ENCODE data around the gene LRRTM2.
"Not testable (repeated sequence)": the region's sequence is repeated elsewhere in the genome, so short reads cannot be mapped to it uniquely, and the experiment has no call there.

The LRRTM2 gene

DNA sequence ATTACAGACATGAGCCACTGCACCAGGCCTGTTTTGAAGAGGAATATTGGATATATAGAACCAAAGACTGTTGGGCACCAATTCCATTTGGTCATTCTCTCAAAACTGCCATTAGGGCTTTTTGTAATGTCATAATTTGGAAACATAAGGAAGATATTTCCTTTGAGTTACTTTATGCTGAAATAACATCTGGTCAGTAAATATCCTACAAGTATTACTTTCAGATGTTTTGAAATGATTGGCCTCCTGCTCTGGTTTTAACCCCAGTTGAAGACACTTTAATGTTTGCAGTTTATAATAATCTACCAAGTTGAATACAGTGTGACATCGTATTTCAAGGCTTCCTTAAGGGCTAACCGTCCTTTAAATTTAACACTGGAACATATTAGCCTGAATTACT is 33.6 kb downstream of the LRRTM2 start:
- no peaks in the 10 kb centered on the region for H3K27me3 Mint-ChIP-seq
- no peak for ATAC-seq (replicated peaks)
- H3K4me3 Mint-ChIP-seq = no peak overlapping the region
- no peak overlapping the region for H3K27ac Mint-ChIP-seq
- H3K36me3 Mint-ChIP-seq = peaks cover 11 to 28% of the 10 kb centered on the region in 2 donors
- H3K4me1 Mint-ChIP-seq = peaks cover 13 to 20% of the 10 kb centered on the region in 2 donors
- H3K9me3 Mint-ChIP-seq = peaks cover 0 to 4% of the 10 kb centered on the region in 2 donors
- no peak for DNase-seq

DNA sequence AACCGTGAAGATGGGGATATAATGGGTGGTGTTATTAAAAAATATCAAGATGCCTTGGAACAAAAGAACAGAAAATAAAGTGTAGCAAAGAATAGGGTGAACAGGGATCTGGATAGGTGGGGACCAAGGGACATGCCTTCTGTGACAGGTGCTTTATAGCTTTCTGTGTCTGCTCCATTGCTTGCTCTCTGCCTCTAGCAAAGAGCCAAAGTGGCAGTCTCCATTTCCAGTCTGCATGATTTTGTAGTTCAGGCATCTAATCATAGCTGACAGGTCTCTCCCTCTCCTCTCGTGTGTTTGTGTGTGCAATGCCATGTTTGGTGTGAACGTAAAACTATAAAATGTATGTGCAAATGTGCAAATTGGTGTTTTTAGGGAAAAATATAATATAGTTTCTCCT is 35.0 kb downstream of the LRRTM2 start:
- Mint-ChIP-seq H3K4me1 (peaks cover 15 to 25% of the 10 kb centered on the region in 2 donors), H3K9me3 (peaks cover 0 to 4% of the 10 kb centered on the region in 2 donors), H3K27ac (no peak overlapping the region), H3K27me3 (no peaks in the 10 kb centered on the region), H3K4me3 (no peak overlapping the region), H3K36me3 (peaks cover 11 to 30% of the 10 kb centered on the region in 2 donors)
- DNase-seq (no peak), ATAC-seq (replicated peaks) (no peak)

DNA sequence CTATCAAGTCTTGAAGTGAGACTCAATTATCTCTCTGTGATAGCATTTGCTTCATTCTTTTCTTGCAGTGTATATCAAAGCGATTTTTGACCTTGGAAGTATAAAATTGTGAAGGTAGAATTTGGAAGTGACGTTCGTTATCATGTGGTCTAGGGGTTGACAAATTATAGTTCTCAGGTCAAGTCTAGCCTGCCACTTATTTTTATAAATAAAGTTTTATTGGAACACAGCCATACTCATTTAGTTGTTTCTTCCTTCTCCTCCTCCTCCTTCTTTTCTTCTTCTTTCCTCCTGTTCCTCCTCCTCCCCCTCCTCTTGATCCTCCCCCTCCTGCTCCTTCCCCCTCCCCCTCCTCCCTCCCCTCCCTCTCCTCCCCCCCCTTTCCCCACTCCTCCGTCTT is 38.0 kb downstream of the LRRTM2 start:
- no peak for DNase-seq
- no peaks in the 10 kb centered on the region for H3K27me3 Mint-ChIP-seq
- no peak overlapping the region for H3K4me3 Mint-ChIP-seq
- peaks cover 0 to 4% of the 10 kb centered on the region in 2 donors for H3K9me3 Mint-ChIP-seq
- H3K36me3 Mint-ChIP-seq = peaks cover 9 to 30% of the 10 kb centered on the region in 2 donors
- ATAC-seq (replicated peaks) = no peak
- H3K27ac Mint-ChIP-seq = no peak overlapping the region
- H3K4me1 Mint-ChIP-seq = peaks cover 16 to 22% of the 10 kb centered on the region in 2 donors

GRCh38 chr5:138834853-138835252 is 40.3 kb downstream of the LRRTM2 start:
- H3K27ac Mint-ChIP-seq = not testable (repeated sequence)

GRCh38 chr5:138833726-138834480 is 41.2 kb downstream of the LRRTM2 start:
- DNase-seq = no peak
- Mint-ChIP-seq H3K27me3 (no peaks in the 10 kb centered on the region), H3K4me1 (peaks cover 18 to 25% of the 10 kb centered on the region in 2 donors), H3K27ac (no peak overlapping the region), H3K4me3 (no peak overlapping the region), H3K36me3 (peaks cover 19 to 40% of the 10 kb centered on the region in 2 donors), H3K9me3 (peaks cover 0 to 4% of the 10 kb centered on the region in 2 donors)
- no peak for ATAC-seq (replicated peaks)

More at GRCh38 chr5:138834853-138835252, 40.3 kb downstream of the LRRTM2 start:
- DNase-seq; H3K9me3 Mint-ChIP-seq; H3K27me3 Mint-ChIP-seq; H3K4me3 Mint-ChIP-seq; ATAC-seq (replicated peaks): not testable (repeated sequence)
- H3K36me3 Mint-ChIP-seq = peaks cover 18 to 37% of the 10 kb centered on the region in 2 donors
- H3K4me1 Mint-ChIP-seq = peaks cover 23 to 34% of the 10 kb centered on the region in 2 donors

GRCh38 chr5:138833080-138833479 is 42.1 kb downstream of the LRRTM2 start:
- H3K4me1 Mint-ChIP-seq = peaks cover 18 to 24% of the 10 kb centered on the region in 2 donors
- ATAC-seq (replicated peaks) = no peak

GRCh38 chr5:138832218-138832617 is 42.9 kb downstream of the LRRTM2 start:
- no peak overlapping the region for H3K27ac Mint-ChIP-seq
- H3K4me1 Mint-ChIP-seq = peaks cover 16 to 24% of the 10 kb centered on the region in 2 donors
- peaks cover 26 to 51% of the 10 kb centered on the region in 2 donors for H3K36me3 Mint-ChIP-seq
- ATAC-seq (replicated peaks) = no peak
- H3K9me3 Mint-ChIP-seq = no peaks in the 10 kb centered on the region
- no peak overlapping the region for H3K4me3 Mint-ChIP-seq
- no peaks in the 10 kb centered on the region for H3K27me3 Mint-ChIP-seq
- no peak for DNase-seq

More at GRCh38 chr5:138833080-138833479, 42.1 kb downstream of the LRRTM2 start:
- Mint-ChIP-seq H3K27me3 (no peaks in the 10 kb centered on the region), H3K36me3 (peaks cover 23 to 47% of the 10 kb centered on the region in 2 donors), H3K9me3 (peaks cover 0 to 4% of the 10 kb centered on the region in 2 donors), H3K4me3 (no peak overlapping the region), H3K27ac (no peak overlapping the region)
- no peak for DNase-seq

GRCh38 chr5:138831703-138832102 is 43.4 kb downstream of the LRRTM2 start:
- H3K27me3 Mint-ChIP-seq = no peaks in the 10 kb centered on the region
- H3K27ac Mint-ChIP-seq = no peak overlapping the region
- H3K36me3 Mint-ChIP-seq = peaks cover 27 to 49% of the 10 kb centered on the region in 2 donors
- DNase-seq (no peak), ATAC-seq (replicated peaks) (peak in 1 of 2 donors; percentile 27)
- no peak overlapping the region for H3K4me3 Mint-ChIP-seq
- no peaks in the 10 kb centered on the region for H3K9me3 Mint-ChIP-seq
- peaks cover 16 to 24% of the 10 kb centered on the region in 2 donors for H3K4me1 Mint-ChIP-seq

GRCh38 chr5:138829341-138829740 is 45.8 kb downstream of the LRRTM2 start:
- Mint-ChIP-seq H3K4me1 (peaks cover 13 to 24% of the 10 kb centered on the region in 2 donors), H3K9me3 (no peaks in the 10 kb centered on the region), H3K4me3 (no peak overlapping the region), H3K27me3 (no peaks in the 10 kb centered on the region), H3K27ac (no peak overlapping the region), H3K36me3 (peaks cover 31 to 45% of the 10 kb centered on the region in 2 donors)
- ATAC-seq (replicated peaks) (no peak), DNase-seq (no peak)

DNA sequence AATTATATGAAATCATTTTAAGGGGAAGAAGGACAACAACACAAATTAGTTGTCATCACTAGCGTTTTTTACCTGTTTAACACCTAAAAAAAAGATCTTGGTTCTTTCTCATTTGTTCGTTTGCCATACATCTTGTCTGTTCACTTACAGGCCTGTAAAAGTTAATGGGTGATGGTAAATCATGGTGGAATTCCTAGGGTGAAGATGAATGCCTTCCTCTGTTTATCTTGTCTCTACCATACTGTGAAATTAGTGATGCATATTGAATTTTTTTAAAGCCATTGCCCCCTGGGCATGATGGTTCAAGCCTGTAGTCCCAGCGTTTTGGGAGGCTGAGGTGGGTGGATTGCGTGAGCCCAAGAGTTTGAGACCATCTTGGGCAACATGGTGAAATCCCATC is 46.6 kb downstream of the LRRTM2 start:
- Mint-ChIP-seq H3K4me3 (no peak overlapping the region), H3K27ac (no peak overlapping the region), H3K36me3 (peaks cover 29 to 47% of the 10 kb centered on the region in 2 donors), H3K4me1 (peaks cover 16 to 24% of the 10 kb centered on the region in 2 donors), H3K27me3 (no peaks in the 10 kb centered on the region), H3K9me3 (no peaks in the 10 kb centered on the region)
- ATAC-seq (replicated peaks) (no peak), DNase-seq (no peak)

DNA sequence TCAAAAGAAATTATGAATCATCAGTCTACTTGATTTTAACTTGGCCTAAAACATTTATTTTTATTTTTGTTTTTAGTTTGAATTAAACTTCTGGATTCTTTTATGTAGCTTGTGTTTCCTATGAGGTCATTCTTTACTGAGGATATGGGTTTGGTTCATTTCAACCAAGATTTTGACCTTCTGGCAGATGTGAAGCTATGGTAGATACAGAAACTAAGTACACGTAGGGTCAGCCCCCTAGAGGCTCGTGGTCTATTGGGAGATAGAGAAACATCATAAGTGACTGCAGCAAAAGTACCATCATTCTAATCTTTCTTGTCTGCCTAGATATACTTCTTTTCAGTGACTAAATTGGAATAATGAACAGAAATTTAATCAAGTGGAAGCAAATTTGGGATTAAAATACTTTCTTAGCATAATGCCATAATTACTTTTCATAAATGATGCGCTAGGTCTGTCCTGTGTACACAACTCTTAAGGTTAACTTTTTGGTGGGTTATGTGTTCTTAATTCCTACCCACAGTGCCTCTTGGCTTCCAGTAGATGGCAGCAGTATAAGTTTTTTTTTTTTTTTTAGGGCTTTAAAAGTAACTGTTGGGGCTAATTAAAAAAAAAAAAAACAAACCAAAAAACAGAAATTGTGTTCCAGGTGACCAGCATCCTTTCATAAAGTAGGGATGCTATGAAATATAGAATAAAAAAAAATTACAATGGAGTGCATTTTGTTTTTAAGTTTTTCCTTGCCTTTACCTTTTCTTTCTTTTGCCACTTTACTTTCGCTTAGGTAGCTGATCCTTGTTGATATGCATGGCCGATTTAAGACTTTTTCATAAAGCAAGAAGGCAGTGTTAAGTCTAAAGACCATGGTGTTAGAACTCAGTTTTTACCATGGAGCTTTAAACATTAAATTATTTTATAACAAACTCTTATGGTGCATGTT is 49.9 kb downstream of the LRRTM2 start:
- peak; percentile 96 for ATAC-seq (replicated peaks)
- no peak overlapping the region for H3K4me3 Mint-ChIP-seq
- H3K27ac Mint-ChIP-seq = no peak overlapping the region
- H3K27me3 Mint-ChIP-seq = no peaks in the 10 kb centered on the region
- DNase-seq = no peak
- H3K36me3 Mint-ChIP-seq = peaks cover 24 to 41% of the 10 kb centered on the region in 2 donors
- no peaks in the 10 kb centered on the region for H3K9me3 Mint-ChIP-seq
- peaks cover 6 to 7% of the 10 kb centered on the region in 2 donors for H3K4me1 Mint-ChIP-seq

GRCh38 chr5:138824516-138824915 is 50.6 kb downstream of the LRRTM2 start:
- no peak for DNase-seq

GRCh38 chr5:138820695-138821094 is 54.4 kb downstream of the LRRTM2 start:
- peaks cover 26 to 50% of the 10 kb centered on the region in 2 donors for H3K36me3 Mint-ChIP-seq
- no peak overlapping the region for H3K27ac Mint-ChIP-seq
- ATAC-seq (replicated peaks) (no peak), DNase-seq (no peak)
- no peak overlapping the region for H3K4me3 Mint-ChIP-seq
- H3K27me3 Mint-ChIP-seq = no peaks in the 10 kb centered on the region
- no peaks in the 10 kb centered on the region for H3K9me3 Mint-ChIP-seq
- H3K4me1 Mint-ChIP-seq = peaks cover 6 to 8% of the 10 kb centered on the region in 2 donors

More at GRCh38 chr5:138824516-138824915, 50.6 kb downstream of the LRRTM2 start:
- Mint-ChIP-seq H3K36me3 (peaks cover 25 to 43% of the 10 kb centered on the region in 2 donors), H3K27ac (no peak overlapping the region), H3K4me3 (no peak overlapping the region), H3K27me3 (no peaks in the 10 kb centered on the region), H3K9me3 (no peaks in the 10 kb centered on the region), H3K4me1 (peaks cover 6 to 8% of the 10 kb centered on the region in 2 donors)
- ATAC-seq (replicated peaks) = peak; percentile 33 to 45

DNA sequence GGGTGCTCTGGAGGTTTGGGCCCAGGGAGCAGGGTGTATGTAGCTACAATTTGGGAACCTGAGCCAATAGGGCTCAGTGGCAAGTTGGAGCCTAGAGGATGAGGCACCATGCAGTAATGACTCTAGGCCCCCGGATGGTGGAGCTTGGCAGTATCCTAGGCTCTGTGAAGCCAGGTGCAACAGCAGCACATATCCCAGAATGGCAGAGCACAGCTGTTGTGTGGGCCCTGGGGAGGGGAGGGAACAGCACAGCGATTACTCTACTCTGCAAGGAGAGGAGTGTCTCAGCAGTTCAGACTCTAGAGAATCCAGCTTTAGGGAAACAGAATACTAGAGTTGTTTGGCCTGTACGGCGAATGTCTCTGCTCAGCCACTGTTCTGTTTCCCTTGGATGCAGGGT is 56.1 kb downstream of the LRRTM2 start:
- ATAC-seq (replicated peaks) (no peak), DNase-seq (no peak)
- Mint-ChIP-seq H3K36me3 (peaks cover 37 to 54% of the 10 kb centered on the region in 2 donors), H3K27me3 (no peaks in the 10 kb centered on the region), H3K27ac (no peak overlapping the region), H3K9me3 (no peaks in the 10 kb centered on the region), H3K4me1 (peaks cover 0 to 5% of the 10 kb centered on the region in 2 donors), H3K4me3 (no peak overlapping the region)
